NCI-H526 treated with DMSO at 0.1 percent for 48 hours (cell line): ENCODE measurements around the gene NPIPA2.
"Not testable (repeated sequence)": the region's sequence is repeated elsewhere in the genome, so short reads cannot be mapped to it uniquely, and the experiment has no call there.

ENCODE experiments used
- DNase-seq: peaks from one replicate; lab custom pipeline; 2025; lab: John Stamatoyannopoulos, UW

NPIPA2 gene

DNA sequence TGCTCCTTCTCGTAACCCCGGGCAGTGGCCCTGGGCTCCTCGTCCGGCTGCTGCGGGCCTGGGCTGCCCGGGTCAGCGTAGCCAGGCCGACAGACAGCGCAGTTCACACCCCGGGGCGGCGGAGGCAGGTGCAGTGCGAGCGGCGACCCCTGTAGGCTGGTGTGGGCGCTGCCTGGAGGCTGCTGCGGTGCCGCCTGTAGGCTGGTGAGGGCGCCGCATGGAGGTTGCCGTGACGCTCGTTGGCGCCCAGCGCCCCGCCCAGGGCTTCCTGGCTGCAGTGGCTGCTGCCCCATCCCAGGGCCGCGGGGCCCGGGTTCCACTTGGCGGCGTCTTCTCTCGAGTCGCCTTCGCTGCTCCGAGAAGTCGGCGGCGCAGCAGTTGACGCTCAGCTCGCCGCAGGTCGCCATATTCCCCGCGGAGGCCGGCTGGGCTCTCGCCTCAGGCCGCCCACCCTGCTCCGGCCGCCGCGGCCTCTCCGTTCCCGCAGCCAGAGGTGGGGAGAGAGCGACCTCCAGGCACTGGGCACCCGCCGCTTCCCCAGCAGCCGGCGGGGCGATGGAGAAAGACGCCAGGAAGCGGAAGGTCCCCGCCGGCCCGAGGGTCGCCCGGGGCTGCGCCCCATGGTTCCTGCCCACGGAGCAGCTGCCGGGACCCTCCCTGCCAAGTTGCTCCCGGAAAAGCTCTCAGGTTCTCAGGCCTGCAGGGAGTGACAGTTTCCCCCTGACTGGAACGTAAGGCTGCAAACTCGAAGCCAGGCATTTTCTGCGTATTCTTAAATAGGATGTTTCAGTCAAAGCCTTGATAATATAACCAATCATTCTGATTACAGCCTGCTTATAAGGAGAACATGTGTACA lies at the start of gene NPIPA2:
NPIPA2 (plus strand) TSS at position 261 of the 856 bp plus-strand sequence. CDS start 5,533 bp downstream, outside the sequence.
- not testable (repeated sequence) for DNase-seq

DNA sequence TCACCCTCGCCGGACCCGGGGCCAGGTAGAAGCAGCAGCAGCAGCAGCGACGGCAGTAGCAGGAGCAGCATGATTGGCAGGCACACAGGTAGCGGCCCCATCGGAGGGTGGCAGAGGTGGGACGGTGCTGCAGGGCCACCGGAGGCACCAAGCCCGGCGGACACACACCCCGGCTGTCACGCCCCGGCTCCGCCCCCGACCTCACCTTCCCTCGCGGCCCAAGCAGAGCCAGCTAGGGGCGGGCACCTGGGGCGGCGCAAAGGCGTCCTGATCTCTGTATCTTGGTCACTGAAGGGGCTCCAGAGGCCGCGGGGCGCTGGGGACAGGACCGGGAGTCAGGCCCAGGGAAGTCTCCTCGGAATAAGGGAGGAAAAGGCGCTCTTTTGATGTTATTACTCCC lies 48.2 kb upstream of the NPIPA2 start, which contains the start of gene PLA2G10:
PLA2G10 (minus strand) TSS at position 180 of the 400 bp plus-strand sequence; CDS start at position 101, 79 bp downstream.
- DNase-seq, result not testable (repeated sequence)

DNA sequence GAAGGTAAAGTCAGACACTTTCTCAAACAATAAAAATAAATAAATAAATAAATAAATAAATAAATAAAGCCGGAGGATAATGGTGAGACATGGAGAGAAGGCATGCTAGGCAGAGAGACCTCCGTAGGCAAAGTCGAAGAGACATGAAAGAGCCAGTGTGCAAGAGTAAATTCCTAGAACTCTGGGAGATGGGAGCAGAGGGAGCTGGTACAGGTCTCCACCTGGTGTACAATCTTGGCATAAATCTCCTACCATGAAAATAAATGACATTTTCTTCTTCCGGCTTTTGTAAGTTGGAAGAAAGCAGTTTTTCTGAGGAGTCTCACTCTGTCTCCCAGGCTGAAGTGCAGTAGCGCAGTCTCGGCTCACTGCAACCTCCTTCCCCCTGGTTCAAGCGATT lies 40.5 kb upstream of the NPIPA2 start:
- not testable (repeated sequence) for DNase-seq

DNA sequence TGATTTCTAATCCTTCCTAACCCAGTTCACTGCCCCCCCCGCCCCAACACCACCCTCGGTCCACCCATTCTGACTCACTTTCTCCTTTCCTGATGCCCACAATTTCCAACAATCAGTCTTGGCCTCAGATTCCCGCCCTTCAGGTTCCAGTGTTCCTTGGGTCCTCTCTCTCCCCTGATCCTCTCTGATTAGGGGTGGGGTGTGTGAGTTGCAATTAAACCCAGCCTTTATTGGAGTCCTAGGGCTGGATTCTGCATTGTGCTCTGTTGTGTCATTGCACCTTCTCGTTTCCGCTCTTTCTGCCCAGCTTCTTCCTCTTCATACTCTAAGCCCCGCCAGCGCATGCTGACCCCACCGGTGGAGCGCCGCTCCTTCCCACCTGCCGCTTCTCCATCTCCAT lies 39.7 kb upstream of the NPIPA2 start:
- not testable (repeated sequence) for DNase-seq

DNA sequence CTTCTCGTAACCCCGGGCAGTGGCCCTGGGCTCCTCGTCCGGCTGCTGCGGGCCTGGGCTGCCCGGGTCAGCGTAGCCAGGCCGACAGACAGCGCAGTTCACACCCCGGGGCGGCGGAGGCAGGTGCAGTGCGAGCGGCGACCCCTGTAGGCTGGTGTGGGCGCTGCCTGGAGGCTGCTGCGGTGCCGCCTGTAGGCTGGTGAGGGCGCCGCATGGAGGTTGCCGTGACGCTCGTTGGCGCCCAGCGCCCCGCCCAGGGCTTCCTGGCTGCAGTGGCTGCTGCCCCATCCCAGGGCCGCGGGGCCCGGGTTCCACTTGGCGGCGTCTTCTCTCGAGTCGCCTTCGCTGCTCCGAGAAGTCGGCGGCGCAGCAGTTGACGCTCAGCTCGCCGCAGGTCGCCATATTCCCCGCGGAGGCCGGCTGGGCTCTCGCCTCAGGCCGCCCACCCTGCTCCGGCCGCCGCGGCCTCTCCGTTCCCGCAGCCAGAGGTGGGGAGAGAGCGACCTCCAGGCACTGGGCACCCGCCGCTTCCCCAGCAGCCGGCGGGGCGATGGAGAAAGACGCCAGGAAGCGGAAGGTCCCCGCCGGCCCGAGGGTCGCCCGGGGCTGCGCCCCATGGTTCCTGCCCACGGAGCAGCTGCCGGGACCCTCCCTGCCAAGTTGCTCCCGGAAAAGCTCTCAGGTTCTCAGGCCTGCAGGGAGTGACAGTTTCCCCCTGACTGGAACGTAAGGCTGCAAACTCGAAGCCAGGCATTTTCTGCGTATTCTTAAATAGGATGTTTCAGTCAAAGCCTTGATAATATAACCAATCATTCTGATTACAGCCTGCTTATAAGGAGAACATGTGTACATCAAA lies 38.9 kb upstream of the NPIPA2 start, which contains the start of gene NPIPA3:
NPIPA3 (plus strand) TSS at position 256 of the 856 bp plus-strand sequence. CDS start 5,533 bp downstream, outside the sequence.
- not testable (repeated sequence) for DNase-seq

DNA sequence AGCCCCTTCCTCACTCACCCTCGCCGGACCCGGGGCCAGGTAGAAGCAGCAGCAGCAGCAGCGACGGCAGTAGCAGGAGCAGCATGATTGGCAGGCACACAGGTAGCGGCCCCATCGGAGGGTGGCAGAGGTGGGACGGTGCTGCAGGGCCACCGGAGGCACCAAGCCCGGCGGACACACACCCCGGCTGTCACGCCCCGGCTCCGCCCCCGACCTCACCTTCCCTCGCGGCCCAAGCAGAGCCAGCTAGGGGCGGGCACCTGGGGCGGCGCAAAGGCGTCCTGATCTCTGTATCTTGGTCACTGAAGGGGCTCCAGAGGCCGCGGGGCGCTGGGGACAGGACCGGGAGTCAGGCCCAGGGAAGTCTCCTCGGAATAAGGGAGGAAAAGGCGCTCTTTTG lies 9.1 kb upstream of the NPIPA2 start:
- DNase-seq, result not testable (repeated sequence)

DNA sequence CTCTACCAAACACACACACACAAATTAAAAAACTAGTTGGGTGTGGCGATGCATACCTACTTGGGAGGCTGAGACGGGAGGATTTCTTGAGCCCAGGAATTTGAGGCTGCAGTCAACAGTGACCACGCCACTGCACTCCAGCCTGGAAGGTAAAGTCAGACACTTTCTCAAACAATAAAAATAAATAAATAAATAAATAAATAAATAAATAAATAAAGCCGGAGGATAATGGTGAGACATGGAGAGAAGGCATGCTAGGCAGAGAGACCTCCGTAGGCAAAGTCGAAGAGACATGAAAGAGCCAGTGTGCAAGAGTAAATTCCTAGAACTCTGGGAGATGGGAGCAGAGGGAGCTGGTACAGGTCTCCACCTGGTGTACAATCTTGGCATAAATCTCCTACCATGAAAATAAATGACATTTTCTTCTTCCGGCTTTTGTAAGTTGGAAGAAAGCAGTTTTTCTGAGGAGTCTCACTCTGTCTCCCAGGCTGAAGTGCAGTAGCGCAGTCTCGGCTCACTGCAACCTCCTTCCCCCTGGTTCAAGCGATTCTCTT lies 1.4 kb upstream of the NPIPA2 start:
- DNase-seq, result not testable (repeated sequence)

DNA sequence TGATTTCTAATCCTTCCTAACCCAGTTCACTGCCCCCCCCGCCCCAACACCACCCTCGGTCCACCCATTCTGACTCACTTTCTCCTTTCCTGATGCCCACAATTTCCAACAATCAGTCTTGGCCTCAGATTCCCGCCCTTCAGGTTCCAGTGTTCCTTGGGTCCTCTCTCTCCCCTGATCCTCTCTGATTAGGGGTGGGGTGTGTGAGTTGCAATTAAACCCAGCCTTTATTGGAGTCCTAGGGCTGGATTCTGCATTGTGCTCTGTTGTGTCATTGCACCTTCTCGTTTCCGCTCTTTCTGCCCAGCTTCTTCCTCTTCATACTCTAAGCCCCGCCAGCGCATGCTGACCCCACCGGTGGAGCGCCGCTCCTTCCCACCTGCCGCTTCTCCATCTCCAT lies 539 bp upstream of the NPIPA2 start:
- not testable (repeated sequence) for DNase-seq

DNA sequence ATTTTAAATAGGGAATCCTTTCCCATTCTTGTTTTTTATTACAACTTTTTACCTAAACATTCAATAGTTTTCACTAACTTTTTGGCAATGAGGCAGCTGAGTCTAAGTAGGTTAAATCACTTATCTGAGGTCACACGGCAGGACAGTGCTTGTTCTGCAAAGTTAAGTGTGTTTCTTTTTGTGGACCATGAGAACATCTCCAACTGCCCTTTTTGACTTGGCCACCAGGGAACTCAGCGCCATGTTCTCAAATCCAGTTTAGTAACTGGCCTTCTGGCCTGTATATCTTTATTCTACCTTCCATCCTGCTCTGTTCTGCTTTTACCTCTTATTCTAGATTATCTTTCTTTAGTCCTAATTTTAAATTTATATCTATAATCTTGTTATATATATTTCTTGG lies 31.3 kb downstream of the NPIPA2 start:
- not testable (repeated sequence) for DNase-seq

DNA sequence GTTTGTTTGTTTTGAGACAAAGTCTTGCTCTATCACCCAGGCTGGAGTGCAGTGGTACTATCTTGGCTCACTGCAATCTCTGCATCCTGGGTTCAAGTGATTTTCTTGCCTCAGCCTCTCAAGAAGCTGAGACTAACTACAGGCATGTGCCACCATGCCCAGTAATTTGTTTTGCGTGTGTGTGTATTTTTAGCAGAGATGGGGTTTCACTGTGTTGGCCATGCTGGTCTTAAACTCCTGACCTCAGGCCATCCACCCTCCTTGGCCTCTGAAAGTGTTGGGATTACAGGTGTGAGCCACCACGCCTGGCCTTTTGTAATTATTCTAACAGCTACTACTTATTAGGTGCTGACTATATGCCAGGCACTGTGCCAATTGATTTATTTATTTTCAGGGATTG lies 33.3 kb downstream of the NPIPA2 start:
- not testable (repeated sequence) for DNase-seq

DNA sequence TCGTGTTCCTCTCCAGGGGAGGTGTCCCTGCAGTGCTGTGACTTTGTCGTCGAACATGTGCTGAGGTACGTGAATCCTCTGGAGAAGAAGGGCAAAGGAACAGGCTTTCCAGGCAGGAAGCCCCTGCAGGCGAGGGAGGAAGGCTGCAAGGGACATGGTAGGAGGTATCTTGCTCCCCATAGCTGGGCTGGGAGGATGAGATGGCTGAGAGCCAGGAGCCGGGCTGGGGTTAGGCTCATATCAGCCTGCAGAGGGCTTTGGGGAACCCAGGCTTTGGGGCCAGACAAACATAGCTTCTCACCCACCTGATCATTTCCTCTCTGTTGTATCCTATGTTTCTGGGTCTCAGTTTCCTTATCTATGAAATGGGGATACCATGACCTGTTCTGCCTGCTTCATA lies 34.4 kb downstream of the NPIPA2 start:
- DNase-seq, result not testable (repeated sequence)

DNA sequence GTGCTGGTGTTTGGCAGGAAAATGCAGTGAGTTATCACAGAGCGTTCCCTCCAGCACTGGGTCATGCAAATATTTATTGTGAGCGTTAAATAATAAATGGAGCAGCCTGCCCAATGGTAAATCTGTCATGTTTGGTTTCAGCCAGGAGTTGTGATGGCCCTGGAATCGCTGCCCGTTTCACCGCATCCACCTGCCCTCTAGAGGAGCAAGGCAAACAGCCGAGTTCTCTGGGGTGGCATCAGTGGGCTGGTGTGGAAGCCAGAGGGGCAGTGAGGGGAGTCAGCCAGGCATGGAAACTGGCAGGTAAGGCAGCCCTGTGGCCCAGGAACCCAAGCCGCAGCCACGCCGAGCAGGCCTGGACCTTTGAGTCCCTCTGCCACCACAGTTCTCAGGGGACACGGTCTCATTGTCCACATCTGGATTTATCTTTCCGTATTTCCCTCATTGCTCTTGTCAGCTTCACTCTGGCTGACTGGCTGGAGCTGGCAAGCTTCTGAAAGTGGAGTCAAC lies 37.1 kb downstream of the NPIPA2 start:
- DNase-seq, result peak; percentile 7

DNA sequence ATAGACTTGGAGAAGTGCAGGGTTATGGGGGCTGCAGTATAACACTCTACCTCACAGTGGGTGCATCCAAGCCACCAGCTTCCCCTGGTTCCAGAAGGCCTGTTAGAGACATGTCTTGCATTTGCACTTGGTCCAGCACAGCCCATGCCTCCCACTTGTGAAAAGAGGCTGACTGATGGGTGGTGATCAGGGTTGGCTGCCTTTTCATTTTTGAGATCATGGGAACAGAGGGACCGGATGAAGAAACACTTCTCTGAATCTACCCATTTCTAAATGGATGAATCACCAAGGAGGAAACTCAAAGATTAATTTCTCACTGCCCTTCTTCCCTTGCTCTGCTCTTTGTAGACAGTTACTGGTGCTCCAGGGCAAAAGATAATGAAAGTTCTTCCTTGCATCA lies 43.8 kb downstream of the NPIPA2 start:
- not testable (repeated sequence) for DNase-seq

DNA sequence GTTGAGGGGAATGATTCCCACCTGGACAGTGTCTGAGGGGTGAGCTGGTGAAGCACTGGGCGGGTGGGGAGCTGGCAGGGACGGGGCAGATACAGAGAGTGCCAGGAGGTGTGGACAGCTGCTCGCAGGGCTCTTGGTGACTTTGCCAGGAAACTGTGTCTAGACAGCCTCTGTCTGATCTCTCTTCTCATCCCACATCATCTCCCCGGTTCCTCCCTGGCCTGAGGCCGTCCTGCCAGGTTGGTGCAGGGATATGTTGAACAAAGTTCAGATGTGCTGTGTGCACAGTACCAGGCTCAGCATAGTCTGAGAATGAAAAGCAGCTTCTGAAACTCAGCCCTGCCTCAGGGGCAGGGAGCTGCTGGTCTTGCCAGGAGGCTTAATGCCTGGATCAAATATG lies 47.2 kb downstream of the NPIPA2 start:
- DNase-seq, result not testable (repeated sequence)

DNA sequence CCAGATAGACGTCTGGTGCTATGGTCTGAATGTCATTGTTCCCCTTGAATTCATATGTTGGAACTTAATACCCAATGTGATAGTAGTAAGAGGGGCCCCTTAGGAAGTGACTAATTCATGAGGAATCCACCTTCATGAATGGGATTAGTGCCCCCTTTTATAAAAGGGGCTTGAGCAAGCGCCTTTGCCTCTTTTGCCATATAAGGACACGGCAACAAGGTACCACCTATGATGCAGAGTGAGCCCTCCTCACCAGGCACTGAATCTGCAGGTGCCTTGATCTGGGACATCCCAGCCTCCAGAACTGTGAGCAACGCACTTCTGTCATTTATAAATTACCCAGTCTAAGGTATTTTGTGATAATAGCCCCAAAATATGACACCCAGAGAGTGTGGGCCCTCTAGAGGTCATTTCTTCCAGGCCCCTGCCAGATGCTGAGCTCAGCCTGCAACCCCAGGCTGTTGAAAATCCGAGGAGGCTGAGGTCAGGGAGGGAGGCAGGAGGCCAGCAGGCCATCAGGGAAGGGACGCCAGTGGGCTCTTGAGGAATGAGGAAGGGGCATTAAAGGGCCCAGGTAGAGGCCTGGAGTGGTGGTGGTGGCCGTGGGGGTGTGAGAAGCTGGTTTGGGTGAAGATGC lies 48.1 kb downstream of the NPIPA2 start:
- not testable (repeated sequence) for DNase-seq

DNA sequence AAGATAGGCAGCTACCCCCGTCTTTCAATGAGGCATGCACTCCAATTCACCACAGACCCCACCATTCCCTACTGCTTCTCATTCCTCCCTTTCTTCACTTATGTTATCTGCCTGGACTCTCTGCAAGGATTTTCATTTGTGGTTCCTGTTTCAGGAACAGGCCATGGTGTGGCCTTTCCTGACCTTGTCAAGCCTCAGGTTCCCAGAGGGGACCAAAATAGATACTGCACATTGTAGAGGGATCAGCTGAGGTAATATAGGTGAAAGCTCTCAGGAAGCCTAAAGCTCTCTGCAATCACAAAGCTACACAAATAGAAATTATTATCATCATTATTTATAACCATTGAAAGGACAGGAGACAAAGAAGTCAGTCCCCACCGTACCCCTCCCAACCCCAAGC lies 50.6 kb downstream of the NPIPA2 start:
- not testable (repeated sequence) for DNase-seq

DNA sequence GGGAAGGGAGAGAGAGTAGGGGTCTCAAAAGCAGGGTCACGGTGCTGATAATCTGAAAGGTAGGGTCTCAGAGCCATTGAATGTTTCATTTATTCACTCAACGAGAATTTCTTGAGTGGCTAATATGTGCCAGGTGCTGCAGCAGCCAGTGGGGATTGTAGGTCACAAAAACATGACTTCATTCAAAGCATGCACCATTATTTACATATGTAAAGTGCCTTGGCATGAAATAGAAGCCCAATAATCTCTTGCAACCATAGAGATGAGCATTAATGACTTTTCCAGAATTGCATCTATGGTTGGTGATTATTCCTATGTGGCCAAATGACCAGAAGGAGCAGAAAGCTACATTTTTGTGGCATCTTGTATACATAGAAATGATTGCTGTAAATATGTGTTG lies 55.2 kb downstream of the NPIPA2 start:
- not testable (repeated sequence) for DNase-seq

DNA sequence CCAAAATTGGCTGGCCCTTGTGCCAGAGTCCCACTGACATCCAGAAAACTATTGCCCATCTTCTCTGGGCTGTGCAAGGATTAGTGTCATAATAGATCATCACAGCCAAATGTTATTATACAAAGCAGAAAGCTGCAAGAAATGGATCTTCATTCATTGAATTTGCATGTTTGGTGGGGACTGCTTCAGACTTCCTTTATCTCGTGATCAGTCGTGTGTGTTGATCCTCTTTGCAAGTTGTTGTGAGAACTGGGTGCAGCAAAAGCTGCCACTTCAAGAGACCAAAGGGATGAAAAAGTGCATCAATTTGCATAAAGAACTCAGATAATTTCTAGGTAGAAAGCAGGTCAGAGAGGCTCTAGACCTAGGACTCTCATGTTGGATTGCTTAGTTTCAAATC lies 61.2 kb downstream of the NPIPA2 start:
- DNase-seq, result not testable (repeated sequence)

DNA sequence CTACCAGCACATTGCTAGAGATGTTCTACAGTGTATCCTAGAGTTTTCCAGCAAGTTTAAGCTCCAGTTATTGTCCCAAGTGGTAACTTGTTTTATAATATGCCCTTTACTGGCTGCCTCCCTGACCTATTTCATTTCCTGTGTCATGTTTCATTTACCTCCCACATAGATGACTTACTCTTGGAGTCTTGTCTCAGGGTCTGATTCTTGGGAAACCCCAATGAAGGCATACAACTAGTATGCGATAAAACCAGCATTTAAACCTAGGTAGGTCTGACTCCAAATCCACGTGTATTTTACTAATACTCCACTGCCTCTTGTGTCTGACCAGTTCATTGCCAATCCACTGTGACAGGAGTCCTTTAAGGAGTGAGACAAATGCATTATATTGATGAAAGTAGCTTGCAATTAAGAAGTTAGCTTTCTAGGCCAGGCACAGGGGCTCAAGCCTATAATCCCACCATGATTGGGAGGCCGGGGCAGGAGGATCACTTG lies 64.9 kb downstream of the NPIPA2 start:
- not testable (repeated sequence) for DNase-seq

DNA sequence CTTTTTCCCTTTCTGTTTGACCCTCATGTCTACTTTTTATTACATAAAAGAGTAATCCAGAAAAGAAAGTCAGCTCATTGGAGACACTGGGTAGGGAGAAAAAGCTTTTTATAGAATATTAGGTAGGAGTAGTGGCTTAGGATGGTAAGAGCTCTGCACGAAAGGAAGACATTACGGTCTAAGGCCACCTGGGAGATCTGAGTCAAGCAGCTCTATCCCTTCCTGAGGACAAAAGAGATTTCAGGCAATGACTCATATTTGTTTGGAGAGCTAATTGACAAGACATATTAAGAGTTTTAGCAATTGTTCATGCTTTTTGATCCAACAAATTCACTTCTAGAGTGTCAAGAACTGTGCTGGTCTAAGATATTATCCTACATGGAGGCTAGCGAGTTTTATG lies 71.6 kb downstream of the NPIPA2 start:
- not testable (repeated sequence) for DNase-seq
